ENCODE results near the gene LHX3. TPM values are rescaled to one million over a fixed set of nuclear protein-coding genes. Genes with fewer than 3 reads are reported as not detected.

The LHX3 gene
- total RNA-seq, 4 donors from 2014 or later: not detected

DNA sequence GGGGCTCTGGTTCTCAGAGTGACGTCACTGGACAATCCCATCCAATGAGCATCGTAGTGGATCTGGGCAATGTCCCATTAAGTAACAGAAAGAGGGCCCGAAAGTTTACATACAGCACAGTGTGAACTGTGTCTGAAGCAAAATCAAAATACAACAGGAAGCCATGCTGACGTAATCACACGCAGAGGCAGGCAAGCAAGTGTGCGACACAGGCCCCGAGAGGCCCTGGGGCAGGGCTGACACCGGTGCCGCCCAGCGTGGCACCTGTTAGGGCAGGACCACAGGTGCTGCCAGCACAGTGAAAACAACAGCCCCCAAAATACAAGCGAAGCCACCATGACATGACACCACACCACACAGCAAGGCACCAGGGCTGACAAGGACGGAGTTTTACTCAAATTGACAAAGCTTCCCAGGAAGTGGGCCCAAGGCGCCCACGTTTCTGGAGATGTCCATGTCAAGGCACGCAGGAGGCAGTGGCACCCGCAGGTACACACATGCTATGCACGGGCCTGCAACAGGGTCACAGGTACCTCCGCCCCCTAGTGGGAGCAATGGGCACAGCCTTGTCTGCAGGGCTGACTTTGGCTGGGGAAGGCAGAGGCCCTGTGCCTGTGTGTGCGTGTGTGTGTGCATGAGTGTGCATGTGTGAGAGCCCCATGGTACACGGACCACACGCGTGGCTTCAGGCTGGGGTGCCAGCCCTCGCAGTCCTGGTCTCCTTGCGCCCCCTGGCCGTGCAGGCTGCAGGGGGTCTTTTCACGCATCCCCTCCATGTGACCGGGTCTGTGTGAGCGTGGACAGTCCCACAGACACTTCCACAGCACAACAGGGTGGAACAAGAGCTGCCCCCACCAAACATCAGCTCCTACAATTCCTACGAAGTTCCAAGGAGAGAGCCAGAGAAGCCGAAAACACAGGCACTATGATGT, 21.1 kb upstream of the LHX3 start:
- peaks cover 0 to 47% (median 11%) of the 10 kb centered on the region in 3 donors for H3K36me3 ChIP-seq
- TF ChIP-seq POLR2A (IDR thresholded peaks at IDR 0.05): peak in 1 of 4 donors; percentile 6
- TF ChIP-seq, protein P1, sequence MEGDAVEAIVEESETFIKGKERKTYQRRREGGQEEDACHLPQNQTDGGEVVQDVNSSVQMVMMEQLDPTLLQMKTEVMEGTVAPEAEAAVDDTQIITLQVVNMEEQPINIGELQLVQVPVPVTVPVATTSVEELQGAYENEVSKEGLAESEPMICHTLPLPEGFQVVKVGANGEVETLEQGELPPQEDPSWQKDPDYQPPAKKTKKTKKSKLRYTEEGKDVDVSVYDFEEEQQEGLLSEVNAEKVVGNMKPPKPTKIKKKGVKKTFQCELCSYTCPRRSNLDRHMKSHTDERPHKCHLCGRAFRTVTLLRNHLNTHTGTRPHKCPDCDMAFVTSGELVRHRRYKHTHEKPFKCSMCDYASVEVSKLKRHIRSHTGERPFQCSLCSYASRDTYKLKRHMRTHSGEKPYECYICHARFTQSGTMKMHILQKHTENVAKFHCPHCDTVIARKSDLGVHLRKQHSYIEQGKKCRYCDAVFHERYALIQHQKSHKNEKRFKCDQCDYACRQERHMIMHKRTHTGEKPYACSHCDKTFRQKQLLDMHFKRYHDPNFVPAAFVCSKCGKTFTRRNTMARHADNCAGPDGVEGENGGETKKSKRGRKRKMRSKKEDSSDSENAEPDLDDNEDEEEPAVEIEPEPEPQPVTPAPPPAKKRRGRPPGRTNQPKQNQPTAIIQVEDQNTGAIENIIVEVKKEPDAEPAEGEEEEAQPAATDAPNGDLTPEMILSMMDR (IDR thresholded peaks at IDR 0.05): peak; percentile 69 to 95 (median 82)
- no peaks in the 10 kb centered on the region for H3K9me3 ChIP-seq
- H3K27me3 ChIP-seq: peaks cover 0 to 16% (median 0%) of the 10 kb centered on the region in 4 donors
- DNase-seq: peak; percentile 51
- H3K27ac ChIP-seq: peak overlapping the region in 1 of 4 donors; percentile 79
- intact Hi-C loops (cut with DNase I): no loop called here
- H3K4me3 ChIP-seq: no peak overlapping the region
- 54 to 64% methylated on average over 11 to 17 of the region's 30 CpGs for WGBS, 2 donors
- peaks cover 3 to 27% (median 6%) of the 10 kb centered on the region in 3 donors for H3K4me1 ChIP-seq

DNA sequence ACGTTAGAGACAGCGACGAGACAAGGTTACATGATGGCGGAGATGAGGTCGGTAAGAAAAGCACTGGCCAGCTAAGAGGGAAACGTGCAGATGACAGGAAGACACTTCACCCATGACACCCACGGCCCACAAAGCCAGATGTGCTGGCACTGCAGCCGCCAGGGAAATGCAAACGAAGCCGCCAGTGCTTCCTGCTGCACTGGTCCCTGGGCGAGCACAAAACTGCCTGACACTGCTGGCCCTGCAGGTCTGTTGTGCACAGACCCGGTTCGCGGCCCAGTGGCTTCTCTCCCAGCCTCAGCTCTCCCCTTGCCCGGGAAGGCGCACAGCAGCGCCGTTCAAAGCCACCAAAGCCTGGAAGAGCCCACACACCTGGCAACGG, 20.4 kb upstream of the LHX3 start:
- WGBS, 2 donors: 59 to 71% methylated on average over 9 to 11 of the region's 19 CpGs
- peaks cover 0 to 51% (median 11%) of the 10 kb centered on the region in 3 donors for H3K36me3 ChIP-seq
- H3K27me3 ChIP-seq: peaks cover 0 to 16% (median 0%) of the 10 kb centered on the region in 4 donors
- peak overlapping the region in 1 of 4 donors; percentile 79 for H3K27ac ChIP-seq
- DNase-seq: no peak
- TF ChIP-seq, protein P1 (IDR thresholded peaks at IDR 0.05): no peak
- peak in 1 of 4 donors; percentile 25 for TF ChIP-seq POLR2A (IDR thresholded peaks at IDR 0.05)
- H3K4me3 ChIP-seq: no peak overlapping the region
- no peaks in the 10 kb centered on the region for H3K9me3 ChIP-seq
- intact Hi-C loops (cut with DNase I): no loop called here
- peaks cover 6 to 34% (median 8%) of the 10 kb centered on the region in 3 donors for H3K4me1 ChIP-seq

DNA sequence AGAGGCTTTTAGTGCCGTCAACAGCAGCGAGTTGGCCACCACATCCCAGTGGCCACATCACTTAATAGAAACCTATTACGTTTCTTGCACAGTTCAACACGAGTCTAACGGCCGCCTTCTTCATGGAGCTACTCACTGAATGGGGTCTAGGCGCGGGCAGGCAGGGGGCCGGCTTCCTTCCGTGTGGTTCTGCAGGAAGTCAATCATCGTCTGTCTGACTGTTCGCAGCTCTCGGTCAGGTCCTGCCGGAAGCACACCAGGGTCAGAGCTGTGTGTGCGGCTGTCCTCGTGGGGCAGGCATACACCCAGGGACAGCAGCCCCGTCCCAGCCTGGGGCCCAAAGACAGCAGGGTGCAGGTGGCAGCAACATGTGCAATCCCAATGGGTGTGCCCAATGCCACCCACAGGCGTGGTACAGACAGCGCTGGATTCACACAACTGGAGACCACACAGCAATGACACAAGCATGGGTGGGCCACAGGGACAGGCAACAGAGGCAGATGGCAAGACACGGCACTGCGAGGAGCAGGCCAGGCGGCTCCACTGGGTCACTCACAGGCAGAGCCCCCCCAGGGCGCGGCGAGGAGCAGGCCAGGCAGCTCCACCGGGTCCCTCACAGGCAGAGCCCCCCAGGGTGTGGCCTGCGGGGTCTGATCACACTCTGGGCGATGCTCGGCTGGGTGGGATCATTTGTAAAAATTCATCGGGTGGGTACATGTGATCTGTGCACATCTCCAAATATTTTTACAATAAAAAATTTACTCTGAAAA, 19.1 kb upstream of the LHX3 start:
- TF ChIP-seq, protein P1 (IDR thresholded peaks at IDR 0.05): no peak
- no peak for TF ChIP-seq POLR2A (IDR thresholded peaks at IDR 0.05)
- 90 to 94% methylated on average over 13 to 15 of the region's 30 CpGs for WGBS, 2 donors
- intact Hi-C loops (cut with DNase I): no loop called here
- Histone ChIP-seq H3K27ac (no peak overlapping the region), H3K36me3 (peaks cover 0 to 56% (median 11%) of the 10 kb centered on the region in 3 donors), H3K4me1 (peaks cover 14 to 47% (median 20%) of the 10 kb centered on the region in 3 donors), H3K9me3 (no peaks in the 10 kb centered on the region), H3K27me3 (peaks cover 0 to 16% (median 0%) of the 10 kb centered on the region in 4 donors), H3K4me3 (no peak overlapping the region)
- no peak for DNase-seq

DNA sequence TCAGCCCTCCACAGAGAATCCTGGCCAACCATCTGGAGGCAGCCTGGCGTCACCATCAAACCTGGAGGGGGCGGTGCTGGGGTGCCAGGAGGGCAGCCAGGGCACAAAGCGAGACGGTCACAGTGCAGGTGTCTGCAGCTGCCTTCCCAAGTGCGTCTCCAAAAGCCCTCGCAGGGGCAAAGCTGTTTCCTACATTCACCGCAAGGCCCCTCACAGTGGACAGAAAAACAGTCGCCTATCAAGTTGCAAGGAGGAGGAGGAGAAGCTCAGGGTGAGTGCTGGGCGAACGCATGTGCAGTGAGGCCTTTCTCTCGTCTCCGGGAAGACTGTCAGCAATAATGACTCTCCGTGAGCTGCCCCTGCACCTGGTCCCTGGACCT, 18.0 kb upstream of the LHX3 start:
- H3K36me3 ChIP-seq: peaks cover 7 to 67% (median 11%) of the 10 kb centered on the region in 3 donors
- TF ChIP-seq, protein P1 (IDR thresholded peaks at IDR 0.05): no peak
- no peak for TF ChIP-seq POLR2A (IDR thresholded peaks at IDR 0.05)
- WGBS, 2 donors: 94 to 97% methylated on average over 3 to 6 of the region's 13 CpGs

More for the DNA sequence above, 18.0 kb upstream of the LHX3 start:
- Histone ChIP-seq H3K9me3 (no peaks in the 10 kb centered on the region), H3K4me3 (no peak overlapping the region), H3K27ac (no peak overlapping the region), H3K4me1 (peaks cover 14 to 47% (median 22%) of the 10 kb centered on the region in 3 donors), H3K27me3 (peaks cover 0 to 23% (median 0%) of the 10 kb centered on the region in 4 donors)
- no peak for DNase-seq
- intact Hi-C loops (cut with DNase I): no loop called here
